ENCODE data around the gene SLC44A2.

Gene SLC44A2

GRCh38 chr19:10615429-10616023, 9.8 kb upstream of the SLC44A2 start:
- DNase-seq (ENCODE audit: low read depth) = no peak

- peak; percentile 33 for DNase-seq (ENCODE audit: low read depth)
Measured at GRCh38 chr19:10617409-10618121, 7.8 kb upstream of the SLC44A2 start.

GRCh38 chr19:10618846-10619245, 6.5 kb upstream of the SLC44A2 start:
- no peak for DNase-seq (ENCODE audit: low read depth)

GRCh38 chr19:10620786-10621185, 4.6 kb upstream of the SLC44A2 start:
- DNase-seq (ENCODE audit: low read depth) = no peak

- no peak for DNase-seq (ENCODE audit: low read depth)
Measured at GRCh38 chr19:10621966-10622365, 3.4 kb upstream of the SLC44A2 start.

GRCh38 chr19:10624585-10624984, 768 bp upstream of the SLC44A2 start:
- DNase-seq (ENCODE audit: low read depth) = no peak

- DNase-seq (ENCODE audit: low read depth) = no peak
Measured at GRCh38 chr19:10625762-10626138, 397 bp downstream of the SLC44A2 start.

- DNase-seq (ENCODE audit: low read depth) = no peak
Measured at GRCh38 chr19:10631874-10632273, 6.5 kb downstream of the SLC44A2 start.

GRCh38 chr19:10634430-10634829, 9.1 kb downstream of the SLC44A2 start:
- DNase-seq (ENCODE audit: low read depth) = no peak

- DNase-seq (ENCODE audit: low read depth) = no peak
Measured at GRCh38 chr19:10634963-10635362, 9.6 kb downstream of the SLC44A2 start.

GRCh38 chr19:10636304-10636972, 11.1 kb downstream of the SLC44A2 start:
- DNase-seq (ENCODE audit: low read depth) = no peak

- no peak for DNase-seq (ENCODE audit: low read depth)
Measured at GRCh38 chr19:10637894-10638293, 12.5 kb downstream of the SLC44A2 start.

GRCh38 chr19:10639836-10640235, 14.5 kb downstream of the SLC44A2 start:
- DNase-seq (ENCODE audit: low read depth) = no peak

- no peak for DNase-seq (ENCODE audit: low read depth)
Measured at GRCh38 chr19:10640361-10640760, 15.0 kb downstream of the SLC44A2 start.

- DNase-seq (ENCODE audit: low read depth) = no peak
Measured at GRCh38 chr19:10641248-10641647, 15.9 kb downstream of the SLC44A2 start.

GRCh38 chr19:10642473-10643171, 17.3 kb downstream of the SLC44A2 start:
- DNase-seq (ENCODE audit: low read depth) = no peak

- no peak for DNase-seq (ENCODE audit: low read depth)
Measured at GRCh38 chr19:10643172-10643967, 18.0 kb downstream of the SLC44A2 start.

- no peak for DNase-seq (ENCODE audit: low read depth)
Measured at GRCh38 chr19:10643968-10644259, 18.6 kb downstream of the SLC44A2 start.

- peak; percentile 43 for DNase-seq (ENCODE audit: low read depth)
Measured at GRCh38 chr19:10644260-10645007, 19.1 kb downstream of the SLC44A2 start.

- no peak for DNase-seq (ENCODE audit: low read depth)
Measured at GRCh38 chr19:10646456-10647159, 21.3 kb downstream of the SLC44A2 start.

GRCh38 chr19:10648360-10648759, 23.0 kb downstream of the SLC44A2 start:
- DNase-seq (ENCODE audit: low read depth) = no peak

Measured in stromal cell of bone marrow (primary cell).